ENCODE data around the gene TCL1B. TPM values are rescaled to one million over a fixed set of nuclear protein-coding genes. Genes with fewer than 3 reads are reported as not detected.

The TCL1B gene
- total RNA-seq, 2 experiments from 2014 or later: not detected

DNA sequence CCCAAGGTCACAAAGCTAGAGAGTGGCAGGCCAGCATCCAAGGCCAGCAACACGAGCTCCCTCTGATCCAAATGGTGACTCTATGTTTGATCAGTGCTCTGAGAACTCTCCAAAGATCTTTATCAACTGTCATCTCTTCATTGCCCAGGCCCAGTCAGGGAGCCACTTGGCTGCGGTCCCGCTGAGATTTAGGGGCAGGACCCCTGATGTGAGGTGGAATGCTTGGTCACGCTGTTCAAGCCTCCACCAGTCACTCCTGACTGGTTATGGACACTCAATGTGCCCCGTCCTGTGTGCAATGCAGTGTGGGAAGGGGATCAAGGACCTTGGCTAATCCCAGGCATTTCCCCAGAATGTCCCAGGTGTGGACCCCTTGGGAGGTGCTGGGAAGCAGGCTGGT, 19.8 kb upstream of the TCL1B start:
- H3K4me3 ChIP-seq (ENCODE audit: low read length): no peak overlapping the region
- no peak overlapping the region for H3K4me3 Mint-ChIP-seq
- intact Hi-C loops (cut with DNase I, micrococcal nuclease): no loop called here

DNA sequence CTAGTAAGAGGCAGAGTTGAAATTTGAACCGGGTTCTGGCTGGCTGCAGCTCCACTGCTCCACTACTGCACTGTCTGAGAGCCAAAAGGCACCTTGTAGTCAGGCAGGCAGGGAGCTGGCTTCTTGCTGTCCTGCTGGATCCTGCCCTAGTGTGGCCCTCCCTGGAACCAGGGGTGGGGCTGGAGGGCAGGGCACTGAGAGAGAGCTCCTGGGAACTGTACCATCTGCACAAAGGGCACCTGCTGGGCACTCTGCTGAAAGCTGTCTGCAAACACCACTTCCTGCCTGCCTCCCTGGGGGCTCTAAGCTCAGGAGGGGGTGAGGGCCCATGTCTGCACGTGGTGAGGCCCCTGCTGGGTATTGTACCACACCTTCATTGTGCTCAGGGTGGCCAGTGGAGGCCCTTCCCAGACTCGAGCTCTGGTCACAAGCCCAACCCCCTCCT, 19.0 kb upstream of the TCL1B start:
- CTCF ChIA-PET: no interaction called here
- H3K9me3 ChIP-seq (ENCODE audit: control insufficient read depth in 1 of 2, insufficient read depth in 1 of 2, low read length in 2 of 2): no peaks in the 10 kb centered on the region
- no peaks in the 10 kb centered on the region for H3K4me1 ChIP-seq (ENCODE audit: insufficient read depth, low read length)
- POLR2A ChIA-PET: no interaction called here
- no peak overlapping the region for H3K4me3 Mint-ChIP-seq
- no peaks in the 10 kb centered on the region for H3K36me3 Mint-ChIP-seq (ENCODE audit: low read depth)
- peaks cover 0 to 6% of the 10 kb centered on the region in 2 experiments for H3K27me3 ChIP-seq (ENCODE audit: control insufficient read depth in 1 of 2, insufficient read depth in 2 of 2, low read length in 2 of 2)
- H3K27me3 Mint-ChIP-seq: peaks cover 21% of the 10 kb centered on the region
- H3K4me1 Mint-ChIP-seq (ENCODE audit: low read depth): no peaks in the 10 kb centered on the region
- no peaks in the 10 kb centered on the region for H3K36me3 ChIP-seq (ENCODE audit: insufficient read depth, low read length)
- DNase-seq (no peak), ATAC-seq (ENCODE audit: poor library complexity) (no peak)
- no peaks in the 10 kb centered on the region for H3K9me3 Mint-ChIP-seq
- intact Hi-C loops (cut with DNase I, micrococcal nuclease): no loop called here
- H3K27ac ChIP-seq (ENCODE audit: low read depth in 1 of 2, low read length in 2 of 2): no peak overlapping the region
- TF ChIP-seq, protein P1, sequence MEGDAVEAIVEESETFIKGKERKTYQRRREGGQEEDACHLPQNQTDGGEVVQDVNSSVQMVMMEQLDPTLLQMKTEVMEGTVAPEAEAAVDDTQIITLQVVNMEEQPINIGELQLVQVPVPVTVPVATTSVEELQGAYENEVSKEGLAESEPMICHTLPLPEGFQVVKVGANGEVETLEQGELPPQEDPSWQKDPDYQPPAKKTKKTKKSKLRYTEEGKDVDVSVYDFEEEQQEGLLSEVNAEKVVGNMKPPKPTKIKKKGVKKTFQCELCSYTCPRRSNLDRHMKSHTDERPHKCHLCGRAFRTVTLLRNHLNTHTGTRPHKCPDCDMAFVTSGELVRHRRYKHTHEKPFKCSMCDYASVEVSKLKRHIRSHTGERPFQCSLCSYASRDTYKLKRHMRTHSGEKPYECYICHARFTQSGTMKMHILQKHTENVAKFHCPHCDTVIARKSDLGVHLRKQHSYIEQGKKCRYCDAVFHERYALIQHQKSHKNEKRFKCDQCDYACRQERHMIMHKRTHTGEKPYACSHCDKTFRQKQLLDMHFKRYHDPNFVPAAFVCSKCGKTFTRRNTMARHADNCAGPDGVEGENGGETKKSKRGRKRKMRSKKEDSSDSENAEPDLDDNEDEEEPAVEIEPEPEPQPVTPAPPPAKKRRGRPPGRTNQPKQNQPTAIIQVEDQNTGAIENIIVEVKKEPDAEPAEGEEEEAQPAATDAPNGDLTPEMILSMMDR (IDR thresholded peaks at IDR 0.05): no peak
- H3K27ac Mint-ChIP-seq: no peak overlapping the region
- H3K4me3 ChIP-seq (ENCODE audit: low read length): no peak overlapping the region

More for the DNA sequence above, 19.8 kb upstream of the TCL1B start:
- DNase-seq (no peak), ATAC-seq (ENCODE audit: poor library complexity) (no peak)
- POLR2A ChIA-PET: no interaction called here
- H3K4me1 Mint-ChIP-seq (ENCODE audit: low read depth): no peaks in the 10 kb centered on the region
- Histone ChIP-seq H3K9me3 (ENCODE audit: control insufficient read depth in 1 of 2, insufficient read depth in 1 of 2, low read length in 2 of 2) (no peaks in the 10 kb centered on the region), H3K4me1 (ENCODE audit: insufficient read depth, low read length) (no peaks in the 10 kb centered on the region), H3K27me3 (ENCODE audit: control insufficient read depth in 1 of 2, insufficient read depth in 2 of 2, low read length in 2 of 2) (peaks cover 0 to 6% of the 10 kb centered on the region in 2 experiments), H3K27ac (ENCODE audit: low read depth in 1 of 2, low read length in 2 of 2) (no peak overlapping the region), H3K36me3 (ENCODE audit: insufficient read depth, low read length) (no peaks in the 10 kb centered on the region)
- no peaks in the 10 kb centered on the region for H3K9me3 Mint-ChIP-seq
- no peaks in the 10 kb centered on the region for H3K36me3 Mint-ChIP-seq (ENCODE audit: low read depth)
- peaks cover 26% of the 10 kb centered on the region for H3K27me3 Mint-ChIP-seq
- TF ChIP-seq, protein P1 (IDR thresholded peaks at IDR 0.05): no peak
- H3K27ac Mint-ChIP-seq: no peak overlapping the region
- CTCF ChIA-PET: no interaction called here

DNA sequence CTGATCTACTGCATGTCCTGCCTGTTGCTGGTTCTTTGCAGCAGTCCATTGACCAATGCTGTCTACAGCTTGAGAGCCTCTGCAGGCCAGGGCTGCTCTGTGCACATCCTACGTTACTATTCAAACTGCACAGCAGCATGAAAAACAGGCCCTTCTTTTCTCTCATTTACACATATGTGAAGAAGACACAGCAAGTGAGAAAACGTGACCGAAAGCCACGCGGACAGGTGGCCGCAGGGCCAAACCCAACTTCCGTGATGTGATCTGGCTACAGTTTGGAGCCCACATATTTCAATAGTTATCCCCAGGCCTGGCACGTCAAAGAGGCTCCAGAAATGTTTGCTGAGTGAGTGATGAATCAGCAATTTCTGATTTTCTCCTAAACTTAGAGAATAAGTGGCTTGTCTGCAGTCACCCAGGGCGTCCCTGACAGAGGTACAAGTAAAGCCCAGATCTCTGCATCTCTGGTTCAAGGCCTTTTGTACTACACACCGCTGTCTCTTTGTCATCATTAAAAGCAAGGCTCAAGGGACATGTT, 17.9 kb upstream of the TCL1B start:
- Histone ChIP-seq H3K9me3 (ENCODE audit: control insufficient read depth in 1 of 2, insufficient read depth in 1 of 2, low read length in 2 of 2) (no peaks in the 10 kb centered on the region), H3K4me1 (ENCODE audit: insufficient read depth, low read length) (no peaks in the 10 kb centered on the region), H3K36me3 (ENCODE audit: insufficient read depth, low read length) (no peaks in the 10 kb centered on the region), H3K4me3 (ENCODE audit: low read length) (no peak overlapping the region), H3K27me3 (ENCODE audit: control insufficient read depth in 1 of 2, insufficient read depth in 2 of 2, low read length in 2 of 2) (peaks cover 0 to 6% of the 10 kb centered on the region in 2 experiments), H3K27ac (ENCODE audit: low read depth in 1 of 2, low read length in 2 of 2) (no peak overlapping the region)
- Mint-ChIP-seq H3K4me1 (ENCODE audit: low read depth) (no peaks in the 10 kb centered on the region), H3K36me3 (ENCODE audit: low read depth) (no peaks in the 10 kb centered on the region), H3K9me3 (no peaks in the 10 kb centered on the region), H3K27me3 (peaks cover 28% of the 10 kb centered on the region), H3K27ac (no peak overlapping the region), H3K4me3 (no peak overlapping the region)
- ATAC-seq (ENCODE audit: poor library complexity): no peak
- TF ChIP-seq, protein P1 (IDR thresholded peaks at IDR 0.05): no peak
- CTCF ChIA-PET: no interaction called here
- no peak for DNase-seq
- POLR2A ChIA-PET: no interaction called here
- intact Hi-C loops (cut with DNase I, micrococcal nuclease): no loop called here

All from CD4-positive, alpha-beta T cell (primary cell).